HG03097 (cell line): ENCODE measurements around the gene TIAM1.

ENCODE experiments used
- ATAC-seq: cut with Tn5 transposase; IDR thresholded peaks from one replicate; pipeline ENCODE4 v1.9.1; 2021; ENCODE audit not compliant: unreplicated experiment, low FRiP score

Gene TIAM1

DNA sequence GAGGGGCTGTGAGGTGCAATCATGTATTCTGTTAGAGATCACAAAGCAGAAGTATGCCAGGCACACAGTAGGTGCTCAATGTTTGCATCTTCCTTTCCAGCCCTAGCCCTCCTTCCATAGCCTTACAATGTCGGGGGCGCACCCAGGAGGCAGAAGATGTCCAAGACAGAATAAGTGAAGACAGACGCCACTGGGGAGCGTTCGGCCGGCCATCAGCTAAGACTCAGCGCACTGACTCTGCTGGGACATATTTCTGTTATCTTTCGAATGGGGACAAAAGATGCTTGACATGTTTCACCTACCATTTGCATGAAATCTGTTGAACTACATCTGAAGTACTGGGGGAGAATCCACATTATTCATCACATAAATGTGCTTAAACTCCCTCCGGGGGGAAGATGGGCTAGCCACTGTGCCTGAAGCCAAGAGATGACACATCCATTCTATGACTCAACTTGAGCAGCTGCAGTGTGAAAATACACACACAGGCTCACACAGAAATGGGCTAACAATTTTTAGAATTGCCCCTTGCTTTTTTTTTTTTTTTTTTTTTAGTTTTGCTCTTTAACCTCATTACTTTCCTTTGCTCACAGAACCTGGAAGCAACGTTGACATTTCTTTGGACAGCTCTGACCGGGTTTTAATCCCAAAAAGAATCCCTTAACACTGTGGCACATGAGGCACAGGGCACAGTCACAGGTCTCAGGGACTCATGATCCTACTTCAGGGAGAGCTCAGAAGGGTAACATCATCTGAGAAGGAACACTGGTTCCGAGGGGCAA is 7.9 kb downstream of the TIAM1 start:
- no peak for ATAC-seq

DNA sequence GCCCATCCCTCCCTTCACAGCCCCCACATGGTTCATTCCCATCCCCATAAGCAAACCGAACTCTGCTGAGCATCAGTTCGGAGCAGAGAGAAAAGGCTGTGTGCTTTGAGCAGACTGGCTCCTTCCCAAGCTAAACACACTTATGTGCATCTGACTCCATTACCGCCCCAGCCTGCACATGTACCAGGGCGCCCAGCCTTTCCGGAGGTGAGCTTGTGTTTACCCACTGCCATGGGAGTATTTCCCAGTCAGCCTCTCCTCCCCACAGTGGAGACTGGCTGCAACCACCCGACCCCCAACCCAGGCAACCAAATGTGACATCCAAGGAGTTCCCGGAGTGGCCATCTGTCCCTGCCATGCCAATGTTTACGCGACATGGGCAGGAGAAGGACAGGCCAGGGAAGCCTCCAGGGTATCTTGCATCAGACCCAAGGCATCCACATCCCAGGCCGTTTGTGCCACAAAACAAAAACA is 9.4 kb downstream of the TIAM1 start:
- no peak for ATAC-seq

DNA sequence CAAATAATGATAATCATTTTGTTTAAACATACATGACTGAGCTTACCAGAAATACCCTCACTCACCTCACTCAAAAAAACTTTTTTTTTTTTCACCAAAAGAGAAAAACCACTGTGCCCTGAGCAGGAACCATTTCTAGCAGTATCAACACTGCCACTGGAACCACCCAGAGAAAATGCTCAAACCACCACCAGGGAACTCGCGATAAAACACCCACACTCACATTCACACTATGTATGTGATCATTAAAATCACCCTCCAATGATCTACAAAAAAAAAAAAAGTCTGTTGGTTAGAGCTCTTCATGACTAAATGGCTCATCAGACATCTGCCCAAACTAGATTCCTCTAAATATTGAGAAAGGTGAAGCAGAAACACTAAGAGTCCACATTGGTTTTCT is 11.5 kb downstream of the TIAM1 start:
- no peak for ATAC-seq

DNA sequence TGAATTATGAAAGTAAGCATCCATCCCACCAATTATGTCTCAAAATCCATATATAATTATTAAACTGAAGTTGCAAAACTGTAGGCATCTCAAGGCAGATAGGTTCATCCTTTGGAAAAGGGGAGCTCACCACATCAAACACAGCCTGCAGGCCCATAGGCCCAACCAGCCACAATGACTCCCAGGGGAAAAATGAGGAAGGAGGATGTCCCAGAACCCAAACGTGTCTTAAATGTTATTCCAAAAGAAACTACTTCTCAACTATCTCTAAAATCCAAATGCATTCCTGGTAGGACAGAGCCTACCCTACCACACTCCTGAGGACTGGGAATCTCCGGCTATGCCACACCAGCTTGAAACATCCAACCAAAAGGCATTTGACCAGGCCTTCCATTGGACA is 12.8 kb downstream of the TIAM1 start:
- ATAC-seq: no peak

DNA sequence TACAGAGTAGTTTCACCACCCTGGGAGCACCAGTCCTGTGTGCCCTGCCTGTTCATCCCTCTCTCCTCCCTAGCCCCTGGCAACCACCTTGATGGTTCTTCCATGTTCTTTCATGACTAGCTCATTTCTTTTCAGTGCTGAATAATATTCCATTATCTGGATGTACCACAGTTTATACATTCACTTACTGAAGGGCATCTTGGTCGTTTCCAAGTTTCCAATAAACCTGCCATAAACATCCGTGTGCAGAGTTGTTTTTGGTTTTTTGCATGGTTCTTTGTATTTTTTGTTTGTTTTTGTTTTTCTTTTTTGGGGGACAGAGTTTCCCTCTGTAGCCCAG is 13.9 kb downstream of the TIAM1 start:
- ATAC-seq: no peak

DNA sequence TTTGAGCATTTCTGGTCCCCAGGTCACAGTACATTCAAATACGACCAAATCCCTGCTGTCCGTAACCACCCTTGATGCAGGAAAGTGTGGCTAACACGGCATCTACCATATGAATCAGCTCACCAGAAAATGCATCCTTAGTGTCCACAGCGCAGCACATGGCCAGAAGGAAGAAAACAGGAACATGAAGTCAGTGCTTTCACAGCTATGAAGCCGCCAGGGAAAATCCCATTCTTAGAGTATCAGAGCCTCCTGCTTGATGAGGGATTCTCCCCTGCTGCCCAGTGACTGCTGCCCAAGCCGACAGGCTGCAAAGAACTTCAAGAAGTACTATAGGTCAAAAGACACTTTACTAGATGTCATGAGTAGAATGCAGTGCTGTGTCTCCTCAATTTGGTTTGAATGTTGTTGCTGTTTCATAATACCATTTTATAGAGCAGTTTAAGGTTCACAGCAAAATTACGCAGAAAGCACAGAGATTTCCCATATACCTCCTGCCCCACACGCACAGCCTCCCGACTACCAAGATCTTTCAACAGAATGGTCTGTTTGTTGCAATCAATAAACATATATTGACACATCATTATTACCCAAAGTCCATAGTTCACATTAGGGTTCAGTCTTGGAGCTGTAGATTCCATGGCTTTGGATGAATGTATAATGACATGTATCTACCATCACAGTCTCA is 14.5 kb downstream of the TIAM1 start:
- no peak for ATAC-seq

DNA sequence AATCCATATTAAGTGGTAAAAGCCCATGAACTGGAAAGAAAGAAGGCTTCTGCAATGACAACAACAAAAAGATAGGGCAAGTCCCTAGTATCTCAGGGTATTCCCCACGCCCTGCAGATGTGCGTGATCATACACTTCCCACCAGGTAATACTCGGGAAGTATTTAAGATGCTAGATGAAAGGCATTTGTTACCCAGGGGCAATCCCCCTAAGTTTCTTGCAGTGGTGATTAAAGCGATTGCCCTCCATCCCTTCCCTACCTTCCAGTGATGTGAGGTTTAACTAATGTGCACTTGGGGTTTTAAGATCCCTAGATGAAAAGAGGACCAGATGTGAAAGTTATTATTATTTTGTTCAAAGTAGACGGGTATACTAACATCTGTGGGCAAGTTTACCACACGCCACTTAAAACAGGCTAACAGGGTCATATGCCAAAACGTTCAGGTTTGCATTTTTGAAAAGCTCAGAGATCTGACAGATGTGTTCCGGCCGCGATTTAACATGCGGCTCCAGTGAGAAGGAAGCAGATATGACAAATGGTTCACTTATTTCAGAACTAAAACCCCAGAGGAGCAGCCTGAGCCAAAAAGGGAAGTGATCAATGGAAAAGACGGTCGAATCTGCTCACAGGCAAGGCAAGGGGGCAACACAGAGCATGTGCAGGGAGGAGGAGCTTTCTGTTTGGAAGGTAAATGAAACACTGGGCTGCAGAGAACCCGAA is 17.4 kb downstream of the TIAM1 start:
- ATAC-seq: peak; percentile 93

DNA sequence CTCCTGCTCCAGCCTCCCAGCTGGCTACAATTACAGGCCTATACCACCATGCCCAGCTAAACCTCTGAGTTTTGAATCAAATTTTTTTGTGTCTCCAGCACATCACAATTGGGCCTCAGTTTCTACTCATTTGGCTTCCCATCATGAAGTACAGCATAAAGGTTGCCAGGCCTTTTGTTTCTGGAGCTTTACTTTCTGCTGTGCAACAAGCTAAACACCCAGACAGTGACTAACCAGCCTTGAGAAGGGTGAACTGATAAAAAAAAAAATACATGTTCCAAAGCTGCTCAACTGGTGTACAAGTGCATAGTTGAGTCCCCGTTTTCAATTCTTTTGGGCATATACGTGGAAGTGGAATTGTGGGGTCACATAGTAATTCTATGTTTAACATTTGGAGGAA is 25.1 kb downstream of the TIAM1 start:
- no peak for ATAC-seq

DNA sequence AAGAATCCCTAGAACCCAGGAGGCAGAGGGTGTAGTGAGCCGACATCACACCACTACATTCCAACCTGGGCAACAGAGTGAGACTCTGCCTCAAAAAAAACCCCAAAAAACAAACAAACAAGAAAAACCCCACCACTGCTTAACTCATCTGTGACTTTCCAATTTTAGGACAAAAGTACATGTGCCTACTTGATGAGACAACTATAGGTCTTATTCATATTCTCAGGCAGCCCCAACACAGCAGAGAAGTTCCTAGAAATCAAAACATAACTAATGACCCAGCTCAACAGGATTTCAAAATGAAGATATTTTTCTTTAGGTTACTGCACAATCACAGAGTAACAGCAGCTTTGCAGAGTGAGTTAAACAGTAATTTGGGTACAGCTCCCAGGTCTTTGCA is 26.4 kb downstream of the TIAM1 start:
- ATAC-seq: no peak

DNA sequence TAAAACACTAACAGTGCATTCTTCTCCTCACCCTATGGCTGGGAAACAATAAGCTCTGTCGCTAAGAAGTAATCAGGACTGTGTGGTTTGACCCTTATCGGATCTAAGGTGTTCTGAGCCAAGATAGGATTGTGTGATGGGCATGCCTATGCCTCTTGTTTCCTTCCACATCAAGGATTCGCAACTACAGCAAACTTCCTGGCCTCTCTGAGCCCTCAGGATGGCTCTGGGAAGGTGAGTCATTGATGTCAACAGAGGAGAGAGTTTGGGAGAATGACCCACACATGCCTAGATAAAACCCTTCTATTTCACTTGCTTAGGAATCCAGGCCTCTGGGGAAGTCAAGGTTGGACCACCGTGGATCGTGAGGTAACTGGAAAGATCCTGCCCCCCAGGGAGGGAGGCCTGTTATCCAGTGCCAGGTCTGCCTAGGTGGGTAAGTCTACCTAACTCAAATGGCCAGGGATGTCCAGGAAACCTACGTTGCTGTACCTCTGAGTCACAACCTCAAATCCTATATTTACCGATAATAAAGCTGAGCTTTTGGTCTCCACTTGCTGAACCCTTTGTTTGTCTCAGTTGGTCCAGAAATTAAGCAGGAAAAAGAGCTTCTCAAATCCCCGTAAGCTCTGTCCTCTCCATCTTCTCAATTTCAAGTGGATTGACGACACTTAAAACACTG is 27.4 kb downstream of the TIAM1 start:
- no peak for ATAC-seq

DNA sequence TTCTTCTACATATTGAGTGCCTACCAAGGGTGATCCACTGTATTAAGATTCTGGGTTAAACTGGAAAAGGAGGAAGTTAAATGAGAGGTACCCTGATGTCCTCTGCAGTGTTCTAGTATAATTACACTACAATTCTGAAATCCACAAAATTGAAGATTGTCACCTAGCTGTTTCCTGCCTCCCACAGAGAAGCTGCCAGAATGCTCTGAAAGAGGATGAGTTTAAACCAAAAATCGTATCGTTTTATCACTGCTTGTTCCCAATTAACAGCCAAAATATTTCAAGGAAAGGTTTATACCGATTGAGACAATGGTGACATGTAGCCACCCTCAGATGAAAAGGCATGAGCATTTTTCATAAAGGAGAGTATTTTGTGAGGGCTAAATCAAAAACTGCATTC is 28.0 kb downstream of the TIAM1 start:
- no peak for ATAC-seq

DNA sequence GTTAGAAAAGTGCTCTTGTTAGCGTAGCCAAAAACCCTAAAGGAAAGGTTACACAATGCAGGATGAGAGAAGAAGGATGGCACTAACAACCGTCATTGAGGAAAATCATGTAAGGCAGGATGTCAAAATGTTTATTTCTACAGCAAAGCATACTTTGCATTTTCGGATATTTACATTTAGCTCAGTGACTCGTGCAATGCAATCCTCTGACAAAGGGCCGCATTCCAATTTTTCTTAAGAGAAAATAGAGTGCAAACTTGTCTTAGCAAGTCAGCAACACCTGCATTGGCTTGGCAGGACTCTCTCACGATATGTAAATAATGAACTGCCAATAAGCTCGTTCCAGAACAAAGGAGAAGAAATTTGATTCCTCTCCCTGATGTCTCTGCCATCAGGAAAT is 33.3 kb downstream of the TIAM1 start:
- no peak for ATAC-seq

DNA sequence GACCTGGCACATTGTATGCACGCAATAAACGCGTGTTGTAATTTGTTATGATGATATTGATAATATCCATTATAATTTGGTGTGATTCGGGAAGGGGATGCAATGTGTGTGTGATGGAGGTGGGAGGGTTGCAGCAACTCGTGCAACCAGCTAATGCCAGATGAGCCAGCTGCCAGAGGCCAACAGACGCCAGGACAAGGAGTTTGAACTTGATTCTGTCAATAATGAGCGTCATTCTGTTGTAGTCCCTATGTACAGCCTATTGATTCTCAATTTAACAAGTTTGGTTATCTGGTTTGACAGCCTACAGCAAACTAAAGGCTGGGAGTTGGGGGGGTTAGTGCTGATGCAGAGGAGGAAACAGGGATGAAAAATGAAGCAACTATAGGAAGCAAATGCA is 35.5 kb downstream of the TIAM1 start:
- ATAC-seq: no peak

DNA sequence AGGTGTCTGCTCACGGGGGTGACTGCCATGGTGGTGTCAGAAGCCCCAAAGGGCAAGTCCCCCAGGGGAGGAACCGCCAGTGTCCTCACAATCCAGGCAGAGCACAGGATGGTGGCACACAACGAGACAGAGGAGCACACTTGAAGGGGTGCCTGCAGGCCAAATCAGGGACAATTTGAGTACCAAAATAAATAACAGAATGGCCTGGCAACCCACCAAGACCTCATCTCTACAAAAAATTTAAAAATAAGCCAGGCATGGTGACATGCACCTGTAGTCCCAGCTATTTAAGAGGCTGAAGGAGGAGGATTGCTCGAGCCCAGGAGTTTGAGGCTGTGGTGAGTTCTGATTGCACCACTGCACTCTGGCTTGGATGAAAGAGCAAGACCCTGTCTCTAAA is 38.2 kb downstream of the TIAM1 start:
- ATAC-seq: no peak

DNA sequence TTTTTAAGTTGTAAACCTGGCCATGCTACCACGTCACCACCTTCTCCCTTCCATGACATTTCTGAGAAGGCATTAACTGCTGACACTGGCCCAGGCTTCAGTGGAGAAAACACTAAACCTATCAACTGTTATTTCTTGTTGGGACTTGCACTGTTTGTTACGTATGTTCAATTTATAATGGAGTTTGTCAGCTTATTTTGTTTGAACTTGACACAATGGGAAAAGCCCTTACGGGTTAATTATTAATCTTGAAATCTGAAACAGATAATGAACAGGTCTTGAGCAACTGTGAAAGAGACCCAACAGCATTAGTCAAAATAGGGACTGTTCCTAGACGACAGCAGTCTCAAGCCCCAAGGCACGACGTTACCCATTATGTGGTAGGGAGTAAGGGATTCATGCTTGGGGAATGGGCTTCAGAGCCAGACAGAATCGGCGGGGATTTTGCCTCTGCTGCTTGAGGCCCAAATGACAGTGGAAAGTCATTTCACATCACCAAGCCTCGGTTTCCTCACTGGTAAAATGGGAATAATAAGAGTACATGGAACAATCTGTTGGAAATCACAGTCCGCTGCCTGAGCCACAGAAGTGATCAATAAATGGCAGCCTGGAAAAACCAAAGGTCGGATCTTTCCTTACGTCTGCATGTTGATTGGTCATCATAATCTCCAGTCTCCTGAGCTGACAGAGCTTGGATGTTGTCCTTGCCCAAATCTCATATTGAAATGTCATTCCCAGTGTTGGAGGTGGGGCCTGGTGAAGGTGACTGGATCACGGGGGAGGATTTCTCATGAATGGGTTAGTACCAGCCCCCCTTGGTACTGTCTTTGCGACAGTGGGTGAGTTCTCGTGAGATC is 44.5 kb downstream of the TIAM1 start:
- ATAC-seq: no peak

DNA sequence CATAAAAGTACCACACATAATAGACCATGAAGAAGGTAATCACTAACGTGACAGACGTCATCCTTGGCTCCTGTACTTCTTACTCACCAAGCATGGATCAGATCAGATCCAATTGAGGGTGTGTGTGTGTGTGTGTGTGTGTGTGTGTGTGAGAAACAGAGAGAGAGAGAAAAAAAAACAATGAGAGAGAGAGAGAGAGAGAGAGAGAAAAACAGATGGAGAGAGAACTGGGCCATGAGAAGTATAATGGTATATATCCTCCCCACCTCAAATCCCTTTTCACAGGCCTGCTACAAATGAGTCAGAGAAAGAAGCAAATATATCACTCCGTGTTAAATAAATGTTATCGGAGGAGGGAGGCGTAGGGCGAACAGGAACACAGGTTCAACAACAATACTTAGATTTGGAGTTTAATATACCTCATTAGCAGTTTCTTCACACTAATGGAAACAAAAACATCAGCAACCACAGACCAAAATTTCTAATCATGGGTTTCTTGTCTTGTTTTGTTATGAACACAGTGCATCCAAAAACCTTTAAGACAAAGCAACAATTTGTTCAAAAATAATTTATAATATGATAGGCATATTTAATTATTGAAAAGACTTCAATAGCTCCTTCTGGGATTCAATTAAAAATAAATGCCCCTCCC is 45.3 kb downstream of the TIAM1 start:
- no peak for ATAC-seq

DNA sequence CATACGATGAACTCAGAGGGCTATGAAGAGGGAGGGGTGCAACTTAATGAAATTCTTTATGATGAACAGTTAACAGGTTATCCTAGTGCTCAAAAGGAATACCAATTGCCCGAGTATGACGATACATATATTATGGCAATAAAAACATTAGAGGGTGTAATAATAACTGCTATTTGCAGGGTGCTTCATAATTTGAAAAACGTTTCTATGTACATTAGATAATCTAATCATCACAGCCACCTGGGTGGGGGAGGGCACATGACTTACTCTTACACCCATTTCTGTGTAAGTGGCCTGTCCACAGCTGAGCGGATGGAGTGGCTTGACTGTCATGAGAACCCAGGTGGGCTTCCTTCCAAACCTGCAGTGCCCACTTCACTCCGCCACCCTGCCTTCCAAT is 46.3 kb downstream of the TIAM1 start:
- no peak for ATAC-seq

DNA sequence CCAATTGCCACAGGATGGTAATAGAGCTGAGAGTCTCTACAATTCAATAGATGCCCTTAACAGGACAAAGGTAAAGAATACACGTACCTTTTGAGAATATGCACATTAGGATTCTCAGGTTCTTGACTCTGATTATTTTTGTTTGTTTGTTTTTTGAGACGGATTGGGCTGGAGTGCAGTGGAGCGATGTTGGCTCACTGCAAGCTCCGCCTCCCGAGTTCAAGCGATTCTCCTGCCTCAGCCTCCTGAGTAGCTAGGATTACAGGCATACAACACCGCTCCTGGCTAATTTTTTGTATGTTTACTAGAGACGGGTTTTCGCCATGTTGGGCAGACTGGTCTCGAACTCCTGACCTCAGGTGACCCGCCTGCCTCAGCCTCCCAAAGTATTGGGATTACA is 48.4 kb downstream of the TIAM1 start:
- no peak for ATAC-seq

DNA sequence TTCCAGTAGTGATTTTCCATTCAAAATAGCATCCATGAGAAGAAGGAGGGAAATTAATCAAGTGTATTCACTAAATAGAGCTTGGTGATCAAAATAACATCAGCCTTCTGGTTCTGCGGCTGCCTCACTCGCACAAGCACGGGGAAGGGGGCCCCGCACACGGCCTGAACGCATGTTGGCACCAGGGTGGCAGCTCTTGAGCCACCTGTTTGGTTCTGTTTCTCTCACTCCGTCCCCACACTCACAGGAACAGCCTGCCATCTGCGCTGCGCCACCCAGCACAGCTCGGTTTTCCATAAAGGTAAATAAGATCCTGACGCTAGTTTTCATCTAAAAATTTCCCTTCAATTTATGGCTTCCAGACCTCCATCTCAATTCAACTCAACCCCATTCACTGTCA is 49.4 kb downstream of the TIAM1 start:
- no peak for ATAC-seq

DNA sequence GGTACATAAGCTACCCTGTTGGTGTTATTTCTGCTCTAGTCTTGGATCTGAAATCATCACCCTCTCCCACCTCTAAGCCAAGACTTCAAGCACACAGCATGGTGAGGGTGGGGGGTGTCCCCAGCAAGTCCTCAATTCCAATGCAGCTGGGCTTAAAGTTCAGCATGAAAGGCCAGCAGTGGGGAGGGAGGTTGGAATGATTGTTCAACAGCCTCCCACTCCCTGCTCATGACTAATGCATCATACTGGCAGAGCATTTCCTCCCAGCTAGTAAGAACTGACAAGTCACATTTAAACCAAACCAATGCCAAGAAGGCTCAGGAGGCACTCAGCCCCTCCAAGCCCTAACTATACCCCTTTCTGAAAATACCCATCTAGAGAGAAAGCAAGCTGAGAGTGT is 50.1 kb downstream of the TIAM1 start:
- ATAC-seq: no peak
